ENCODE measurements around the gene ITPKA.

ITPKA gene

DNA sequence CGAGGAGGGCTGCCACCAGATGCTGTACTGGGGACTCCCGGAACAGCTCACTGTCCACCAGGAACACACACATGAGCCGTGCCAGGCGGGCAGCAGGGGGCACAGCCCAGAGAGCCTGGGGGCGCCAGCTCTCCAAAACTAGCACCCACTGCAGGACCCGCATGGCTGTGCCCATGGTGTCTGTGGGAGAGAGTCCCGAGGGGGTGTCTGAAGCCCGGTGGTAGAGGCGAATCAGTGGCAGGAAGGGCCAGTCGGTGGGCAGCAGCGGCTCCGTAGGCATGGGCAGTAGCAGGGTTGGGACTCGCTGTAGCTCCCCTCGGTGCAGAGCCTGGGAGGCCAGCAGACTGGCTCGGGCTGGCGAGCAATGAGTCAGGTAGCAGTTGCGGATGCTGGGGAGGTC lies 27.0 kb downstream of the ITPKA start:
- H3K4me3 ChIP-seq (ENCODE audit: low read depth, low read length) = no peak overlapping the region
- H3K9me3 ChIP-seq (ENCODE audit: control insufficient read depth, low read length) = no peaks in the 10 kb centered on the region
- no peaks in the 10 kb centered on the region for H3K36me3 ChIP-seq (ENCODE audit: control insufficient read depth, insufficient read depth, low read length)
- H3K27me3 ChIP-seq (ENCODE audit: control insufficient read depth, insufficient read depth, low read length) = no peaks in the 10 kb centered on the region
- H3K4me1 ChIP-seq = no peaks in the 10 kb centered on the region
- H3K9ac ChIP-seq = no peak overlapping the region
- H3K79me2 ChIP-seq = no peaks in the 10 kb centered on the region
- no peak overlapping the region for H2AFZ ChIP-seq
- H3K27ac ChIP-seq = no peak overlapping the region
- TF ChIP-seq, protein P1, sequence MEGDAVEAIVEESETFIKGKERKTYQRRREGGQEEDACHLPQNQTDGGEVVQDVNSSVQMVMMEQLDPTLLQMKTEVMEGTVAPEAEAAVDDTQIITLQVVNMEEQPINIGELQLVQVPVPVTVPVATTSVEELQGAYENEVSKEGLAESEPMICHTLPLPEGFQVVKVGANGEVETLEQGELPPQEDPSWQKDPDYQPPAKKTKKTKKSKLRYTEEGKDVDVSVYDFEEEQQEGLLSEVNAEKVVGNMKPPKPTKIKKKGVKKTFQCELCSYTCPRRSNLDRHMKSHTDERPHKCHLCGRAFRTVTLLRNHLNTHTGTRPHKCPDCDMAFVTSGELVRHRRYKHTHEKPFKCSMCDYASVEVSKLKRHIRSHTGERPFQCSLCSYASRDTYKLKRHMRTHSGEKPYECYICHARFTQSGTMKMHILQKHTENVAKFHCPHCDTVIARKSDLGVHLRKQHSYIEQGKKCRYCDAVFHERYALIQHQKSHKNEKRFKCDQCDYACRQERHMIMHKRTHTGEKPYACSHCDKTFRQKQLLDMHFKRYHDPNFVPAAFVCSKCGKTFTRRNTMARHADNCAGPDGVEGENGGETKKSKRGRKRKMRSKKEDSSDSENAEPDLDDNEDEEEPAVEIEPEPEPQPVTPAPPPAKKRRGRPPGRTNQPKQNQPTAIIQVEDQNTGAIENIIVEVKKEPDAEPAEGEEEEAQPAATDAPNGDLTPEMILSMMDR (IDR thresholded peaks at IDR 0.05) = no peak
- no peak overlapping the region for H3K4me2 ChIP-seq (ENCODE audit: low read length)

DNA sequence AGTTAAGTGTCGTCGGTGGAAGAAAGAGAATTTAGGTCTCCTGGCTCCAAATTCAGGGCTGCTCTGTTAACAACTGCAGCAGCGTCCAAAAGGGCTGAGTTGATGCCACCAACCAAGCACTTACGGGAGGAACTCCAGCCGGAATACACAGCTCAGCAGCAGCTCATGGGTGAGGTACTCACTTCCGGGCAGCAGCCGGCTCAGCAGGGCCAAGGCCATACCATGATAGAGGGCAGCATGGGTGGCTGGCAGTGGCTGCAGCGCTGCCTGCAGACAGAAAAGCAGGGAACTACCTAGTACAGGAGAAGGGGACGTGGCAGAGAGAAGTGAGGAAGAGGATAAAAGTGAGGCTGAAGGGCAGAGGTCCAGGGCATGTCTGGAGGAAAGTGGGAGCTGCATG lies 27.9 kb downstream of the ITPKA start:
- Histone ChIP-seq H3K9ac (no peak overlapping the region), H3K27ac (no peak overlapping the region), H3K36me3 (ENCODE audit: control insufficient read depth, insufficient read depth, low read length) (no peaks in the 10 kb centered on the region), H3K79me2 (no peaks in the 10 kb centered on the region), H3K27me3 (ENCODE audit: control insufficient read depth, insufficient read depth, low read length) (no peaks in the 10 kb centered on the region), H3K4me3 (ENCODE audit: low read depth, low read length) (no peak overlapping the region), H3K4me1 (no peaks in the 10 kb centered on the region), H2AFZ (no peak overlapping the region), H3K4me2 (ENCODE audit: low read length) (no peak overlapping the region), H3K9me3 (ENCODE audit: control insufficient read depth, low read length) (no peaks in the 10 kb centered on the region)
- TF ChIP-seq, protein P1 (IDR thresholded peaks at IDR 0.05) = no peak

DNA sequence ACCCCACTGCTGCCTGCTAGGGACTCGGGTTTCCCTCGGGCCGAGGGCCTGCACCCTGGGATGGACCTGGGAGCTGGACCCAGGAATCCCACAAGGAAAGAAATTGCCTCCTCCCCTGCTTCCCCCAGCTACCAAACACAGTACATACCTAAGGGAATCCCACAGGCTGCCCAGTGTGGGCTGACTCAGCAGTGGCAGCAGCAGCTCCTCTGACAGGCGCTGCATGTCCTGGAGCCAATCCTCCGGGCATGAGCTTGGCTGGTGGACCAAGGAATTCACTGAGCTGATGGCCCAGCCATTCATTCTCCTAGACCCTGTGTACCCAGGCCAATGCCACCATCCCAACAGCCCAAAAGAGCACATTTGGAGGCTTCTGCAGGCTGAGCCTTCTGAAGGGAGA lies 29.4 kb downstream of the ITPKA start:
- H3K27ac ChIP-seq = no peak overlapping the region
- H3K79me2 ChIP-seq = no peaks in the 10 kb centered on the region
- H3K4me2 ChIP-seq (ENCODE audit: low read length) = no peak overlapping the region
- H3K9me3 ChIP-seq (ENCODE audit: control insufficient read depth, low read length) = no peaks in the 10 kb centered on the region
- no peak overlapping the region for H3K4me3 ChIP-seq (ENCODE audit: low read depth, low read length)
- TF ChIP-seq, protein P1 (IDR thresholded peaks at IDR 0.05) = no peak
- H3K27me3 ChIP-seq (ENCODE audit: control insufficient read depth, insufficient read depth, low read length) = no peaks in the 10 kb centered on the region
- H2AFZ ChIP-seq = no peak overlapping the region
- H3K36me3 ChIP-seq (ENCODE audit: control insufficient read depth, insufficient read depth, low read length) = no peaks in the 10 kb centered on the region
- no peaks in the 10 kb centered on the region for H3K4me1 ChIP-seq
- no peak overlapping the region for H3K9ac ChIP-seq

DNA sequence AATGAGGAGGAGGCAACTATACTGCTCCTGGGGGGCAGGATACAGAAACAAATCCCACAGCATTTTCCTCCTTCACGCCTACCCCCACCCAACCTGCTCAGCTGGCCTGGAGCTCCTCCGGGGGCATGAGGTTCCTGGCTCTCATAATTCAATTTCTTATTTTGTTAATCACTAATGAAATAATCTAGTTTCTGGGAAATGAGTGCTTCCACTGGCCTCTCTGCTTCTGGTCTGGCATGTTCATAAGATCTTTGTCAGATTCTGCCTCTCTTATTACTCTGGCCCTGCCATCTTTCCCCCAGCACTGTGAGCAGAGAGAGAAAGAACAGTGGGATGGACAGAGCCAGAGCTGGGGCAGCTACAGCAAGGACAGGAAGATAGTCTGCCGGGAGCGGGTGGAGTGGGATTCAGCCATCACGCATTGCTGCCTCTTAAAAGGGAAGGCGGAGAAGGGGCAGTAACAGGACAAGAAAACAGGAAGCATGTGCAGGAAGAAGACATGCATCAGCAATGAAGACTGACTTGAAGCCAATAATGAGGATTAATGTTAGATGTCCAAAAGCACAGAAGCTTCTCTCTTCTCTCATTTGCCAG lies 36.8 kb downstream of the ITPKA start:
- Histone ChIP-seq H3K27ac (no peak overlapping the region), H3K4me2 (ENCODE audit: low read length) (no peak overlapping the region), H3K36me3 (ENCODE audit: control insufficient read depth, insufficient read depth, low read length) (no peaks in the 10 kb centered on the region), H3K9ac (no peak overlapping the region), H3K27me3 (ENCODE audit: control insufficient read depth, insufficient read depth, low read length) (no peaks in the 10 kb centered on the region), H3K4me1 (no peaks in the 10 kb centered on the region), H3K79me2 (no peaks in the 10 kb centered on the region), H3K4me3 (ENCODE audit: low read depth, low read length) (no peak overlapping the region), H3K9me3 (ENCODE audit: control insufficient read depth, low read length) (no peaks in the 10 kb centered on the region), H2AFZ (no peak overlapping the region)
- TF ChIP-seq, protein P1 (IDR thresholded peaks at IDR 0.05) = no peak

DNA sequence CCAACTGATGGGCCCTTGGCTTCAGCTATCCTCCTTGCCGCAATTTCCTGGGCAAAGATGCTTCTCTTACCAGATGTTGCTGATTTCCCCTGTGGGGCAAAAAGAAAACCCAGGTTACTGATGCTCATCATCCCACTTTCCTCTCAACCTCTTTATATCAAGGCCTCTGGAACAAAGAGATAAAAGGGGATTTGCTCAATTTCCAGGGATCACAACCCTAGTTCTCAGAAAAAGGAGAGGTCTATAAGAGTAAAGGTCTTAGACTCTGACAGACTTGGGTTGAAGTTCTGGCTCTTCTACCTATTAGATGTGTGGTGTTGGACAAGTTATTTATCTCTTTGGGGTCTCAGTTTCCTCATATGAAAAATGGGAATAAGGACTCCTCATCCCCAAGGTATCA lies 41.9 kb downstream of the ITPKA start:
- Histone ChIP-seq H3K4me1 (no peaks in the 10 kb centered on the region), H3K4me3 (ENCODE audit: low read depth, low read length) (no peak overlapping the region), H3K9me3 (ENCODE audit: control insufficient read depth, low read length) (no peaks in the 10 kb centered on the region), H3K27me3 (ENCODE audit: control insufficient read depth, insufficient read depth, low read length) (no peaks in the 10 kb centered on the region), H3K9ac (no peak overlapping the region), H3K4me2 (ENCODE audit: low read length) (no peak overlapping the region), H3K36me3 (ENCODE audit: control insufficient read depth, insufficient read depth, low read length) (no peaks in the 10 kb centered on the region), H2AFZ (no peak overlapping the region), H3K27ac (no peak overlapping the region), H3K79me2 (no peaks in the 10 kb centered on the region)
- TF ChIP-seq, protein P1 (IDR thresholded peaks at IDR 0.05) = no peak
